Ishikawa (cell line): ENCODE measurements around the gene TTC6.

ENCODE experiments used
- CEBPB ChIP-seq: IDR thresholded peaks from 2 replicates; pipeline ENCODE4 v1.6.1; 2012
- CREB1 ChIP-seq: IDR thresholded peaks from 2 replicates; pipeline ENCODE4 v1.6.1; 2012; ENCODE audit warnings: low read depth
- EGR1 ChIP-seq: IDR thresholded peaks from 2 replicates; pipeline ENCODE4 v1.6.1; 2012
- EP300 ChIP-seq: IDR thresholded peaks from 2 replicates; pipeline ENCODE4 v1.6.1; 2012; ENCODE audit warnings: borderline replicate concordance
- FOXM1 ChIP-seq: IDR thresholded peaks from 2 replicates; pipeline ENCODE4 v1.6.1; 2012; ENCODE audit warnings: low read depth, borderline replicate concordance
- NFIC ChIP-seq: IDR thresholded peaks from 2 replicates; pipeline ENCODE4 v1.6.1; 2012
- RAD21 ChIP-seq: IDR thresholded peaks from 2 replicates; pipeline ENCODE4 v1.6.1; 2012; ENCODE audit warnings: low read depth
- TAF1 ChIP-seq: IDR thresholded peaks from 2 replicates; pipeline ENCODE4 v1.6.1; 2012; ENCODE audit warnings: low read depth, mild to moderate bottlenecking
- TCF12 ChIP-seq: IDR thresholded peaks from 2 replicates; pipeline ENCODE4 v1.6.1; 2012; ENCODE audit warnings: low read depth
- TEAD4 ChIP-seq: IDR thresholded peaks from 2 replicates; pipeline ENCODE4 v1.6.1; 2012
- YY1 ChIP-seq: IDR thresholded peaks from 2 replicates; pipeline ENCODE4 v1.6.1; 2012; ENCODE audit warnings: low read depth
- ZBTB7A ChIP-seq: IDR thresholded peaks from 2 replicates; pipeline ENCODE4 v1.6.1; 2012; ENCODE audit warnings: low read depth
- TF ChIP-seq, protein P1 (sequence below): IDR thresholded peaks from 2 replicates; pipeline ENCODE4 v1.6.1; 2012; ENCODE audit warnings: low read depth, mild to moderate bottlenecking
- TF ChIP-seq, protein P2 (sequence below): IDR thresholded peaks from 2 replicates; pipeline ENCODE4 v1.6.1; 2012
- TF ChIP-seq, protein P3 (sequence below): IDR thresholded peaks from 2 replicates; pipeline ENCODE4 v1.6.1; 2012

TTC6 gene

DNA sequence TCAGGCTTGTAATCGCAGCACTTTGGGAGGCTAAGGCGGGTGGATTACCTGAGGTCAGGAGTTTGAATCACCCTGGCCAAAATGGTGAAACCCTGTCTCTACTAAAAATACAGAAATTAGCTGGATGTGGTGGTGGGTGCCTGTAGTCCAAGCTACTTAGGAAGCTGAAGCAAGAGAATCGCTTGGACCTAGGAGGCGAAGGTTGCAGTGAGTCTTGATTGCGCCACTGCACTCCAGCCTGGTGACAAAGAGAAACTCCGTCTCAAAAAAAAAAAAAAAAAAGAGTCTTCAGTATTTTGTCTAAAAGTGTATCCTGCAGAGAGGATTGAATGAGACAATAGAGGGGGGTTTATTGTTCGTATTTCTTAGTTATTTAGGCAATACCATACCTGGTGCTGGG is 25.7 kb upstream of the TTC6 start:
- no peak for TF ChIP-seq YY1

DNA sequence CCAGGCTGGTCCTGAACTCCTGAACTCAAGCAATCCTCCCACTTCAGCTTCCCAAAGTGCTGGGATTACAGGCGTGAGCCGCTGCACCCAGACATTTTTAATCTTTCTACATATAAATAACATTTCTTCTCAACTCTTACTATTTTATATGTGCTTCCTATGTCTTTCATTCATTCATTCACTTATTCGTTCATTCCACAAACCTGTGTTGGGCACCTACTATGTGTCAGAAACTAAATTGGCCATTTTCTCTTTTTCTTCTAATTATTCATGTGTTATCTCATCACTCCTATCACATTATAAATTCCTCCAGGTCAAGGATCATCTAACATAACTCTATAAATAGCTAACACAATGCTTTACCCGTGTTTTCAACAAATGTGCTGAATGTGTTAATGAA is 24.0 kb upstream of the TTC6 start:
- no peak for TF ChIP-seq ZBTB7A
- TF ChIP-seq CREB1, result no peak
- TF ChIP-seq EP300, result no peak
- no peak for TF ChIP-seq YY1
- no peak for TF ChIP-seq NFIC
- no peak for TF ChIP-seq TCF12
- no peak for TF ChIP-seq RAD21
- TF ChIP-seq TEAD4, result no peak
- no peak for TF ChIP-seq EGR1
- TF ChIP-seq, protein P1, sequence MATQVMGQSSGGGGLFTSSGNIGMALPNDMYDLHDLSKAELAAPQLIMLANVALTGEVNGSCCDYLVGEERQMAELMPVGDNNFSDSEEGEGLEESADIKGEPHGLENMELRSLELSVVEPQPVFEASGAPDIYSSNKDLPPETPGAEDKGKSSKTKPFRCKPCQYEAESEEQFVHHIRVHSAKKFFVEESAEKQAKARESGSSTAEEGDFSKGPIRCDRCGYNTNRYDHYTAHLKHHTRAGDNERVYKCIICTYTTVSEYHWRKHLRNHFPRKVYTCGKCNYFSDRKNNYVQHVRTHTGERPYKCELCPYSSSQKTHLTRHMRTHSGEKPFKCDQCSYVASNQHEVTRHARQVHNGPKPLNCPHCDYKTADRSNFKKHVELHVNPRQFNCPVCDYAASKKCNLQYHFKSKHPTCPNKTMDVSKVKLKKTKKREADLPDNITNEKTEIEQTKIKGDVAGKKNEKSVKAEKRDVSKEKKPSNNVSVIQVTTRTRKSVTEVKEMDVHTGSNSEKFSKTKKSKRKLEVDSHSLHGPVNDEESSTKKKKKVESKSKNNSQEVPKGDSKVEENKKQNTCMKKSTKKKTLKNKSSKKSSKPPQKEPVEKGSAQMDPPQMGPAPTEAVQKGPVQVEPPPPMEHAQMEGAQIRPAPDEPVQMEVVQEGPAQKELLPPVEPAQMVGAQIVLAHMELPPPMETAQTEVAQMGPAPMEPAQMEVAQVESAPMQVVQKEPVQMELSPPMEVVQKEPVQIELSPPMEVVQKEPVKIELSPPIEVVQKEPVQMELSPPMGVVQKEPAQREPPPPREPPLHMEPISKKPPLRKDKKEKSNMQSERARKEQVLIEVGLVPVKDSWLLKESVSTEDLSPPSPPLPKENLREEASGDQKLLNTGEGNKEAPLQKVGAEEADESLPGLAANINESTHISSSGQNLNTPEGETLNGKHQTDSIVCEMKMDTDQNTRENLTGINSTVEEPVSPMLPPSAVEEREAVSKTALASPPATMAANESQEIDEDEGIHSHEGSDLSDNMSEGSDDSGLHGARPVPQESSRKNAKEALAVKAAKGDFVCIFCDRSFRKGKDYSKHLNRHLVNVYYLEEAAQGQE, result no peak
- no peak for TF ChIP-seq FOXM1
- no peak for TF ChIP-seq TAF1
- TF ChIP-seq, protein P2, sequence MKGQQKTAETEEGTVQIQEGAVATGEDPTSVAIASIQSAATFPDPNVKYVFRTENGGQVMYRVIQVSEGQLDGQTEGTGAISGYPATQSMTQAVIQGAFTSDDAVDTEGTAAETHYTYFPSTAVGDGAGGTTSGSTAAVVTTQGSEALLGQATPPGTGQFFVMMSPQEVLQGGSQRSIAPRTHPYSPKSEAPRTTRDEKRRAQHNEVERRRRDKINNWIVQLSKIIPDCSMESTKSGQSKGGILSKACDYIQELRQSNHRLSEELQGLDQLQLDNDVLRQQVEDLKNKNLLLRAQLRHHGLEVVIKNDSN, result no peak
- TF ChIP-seq CEBPB, result no peak
- TF ChIP-seq, protein P3, sequence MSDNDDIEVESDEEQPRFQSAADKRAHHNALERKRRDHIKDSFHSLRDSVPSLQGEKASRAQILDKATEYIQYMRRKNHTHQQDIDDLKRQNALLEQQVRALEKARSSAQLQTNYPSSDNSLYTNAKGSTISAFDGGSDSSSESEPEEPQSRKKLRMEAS, result no peak

DNA sequence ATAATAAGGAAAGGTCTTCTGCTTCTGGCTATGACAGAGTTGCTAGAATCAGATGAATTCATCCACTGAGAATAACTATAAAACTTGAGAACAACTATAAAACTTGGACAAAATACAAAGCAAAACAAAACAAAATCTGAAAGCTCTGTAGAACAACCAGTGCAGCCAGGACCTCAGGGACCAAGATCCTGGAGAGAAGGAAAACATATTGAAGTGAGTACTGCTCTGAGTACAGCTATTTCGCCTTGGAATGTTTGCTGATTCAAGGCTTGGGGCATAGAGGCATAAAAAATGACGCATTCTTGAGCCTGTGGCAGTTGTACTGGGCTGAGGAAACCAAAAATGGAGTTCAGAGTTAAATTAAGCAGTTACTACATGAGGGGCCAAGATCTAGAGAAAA is 22.1 kb upstream of the TTC6 start:
- TF ChIP-seq TEAD4 (no peak), NFIC (no peak), CEBPB (no peak), FOXM1 (no peak), TAF1 (no peak), EGR1 (no peak), ZBTB7A (no peak), CREB1 (no peak), YY1 (no peak), EP300 (no peak), RAD21 (no peak), TCF12 (no peak)
- TF ChIP-seq, protein P2, result no peak
- TF ChIP-seq, protein P1, result no peak
- TF ChIP-seq, protein P3, result no peak

DNA sequence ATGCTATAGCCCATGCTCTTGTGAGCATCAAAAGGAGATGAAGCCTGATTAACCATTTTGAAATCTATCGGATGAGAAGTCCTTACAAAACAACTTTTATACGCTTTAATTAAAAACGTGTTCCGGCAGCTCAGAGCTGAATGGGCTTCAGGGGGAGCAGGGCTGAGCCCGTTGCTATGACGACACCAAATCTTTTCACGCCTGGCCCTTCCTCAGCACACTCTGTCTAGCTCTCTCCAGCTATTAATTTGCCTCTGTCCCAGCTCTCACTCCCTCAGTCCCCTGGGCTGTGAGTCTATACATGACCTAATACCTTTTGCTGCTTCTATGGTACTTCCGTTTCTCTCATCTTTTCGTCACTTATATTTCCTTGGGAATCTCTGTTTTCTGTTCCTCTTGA is 16.2 kb upstream of the TTC6 start:
- TF ChIP-seq CEBPB, result no peak
- no peak for TF ChIP-seq TAF1
- no peak for TF ChIP-seq YY1
- TF ChIP-seq TEAD4, result no peak
- no peak for TF ChIP-seq EGR1
- TF ChIP-seq ZBTB7A, result no peak
- TF ChIP-seq, protein P3, result no peak
- no peak for TF ChIP-seq CREB1

DNA sequence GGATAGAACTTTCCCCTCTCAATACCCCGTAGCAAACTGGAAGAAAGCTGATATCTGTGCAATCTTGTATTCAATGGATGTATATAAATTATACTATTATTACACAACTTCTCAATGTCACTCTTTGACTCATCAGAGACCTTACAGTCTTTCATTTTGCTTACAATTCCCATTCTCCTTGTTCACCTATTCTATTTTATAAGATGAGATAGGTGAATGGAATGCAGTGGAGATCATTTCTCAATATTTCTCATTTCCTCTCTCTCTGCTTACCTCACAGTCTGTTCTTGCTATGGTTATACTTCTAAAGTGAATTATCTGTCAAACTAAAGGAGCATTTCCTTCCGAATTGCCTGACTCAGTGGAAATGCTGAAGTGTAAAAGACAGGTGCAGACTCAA is 15.3 kb upstream of the TTC6 start:
- no peak for TF ChIP-seq FOXM1
- TF ChIP-seq, protein P3, result no peak
- TF ChIP-seq CEBPB, result 0 out of 2 replicates have a peak, but pooled peaks have one; percentile 18
- no peak for TF ChIP-seq ZBTB7A
- no peak for TF ChIP-seq RAD21

DNA sequence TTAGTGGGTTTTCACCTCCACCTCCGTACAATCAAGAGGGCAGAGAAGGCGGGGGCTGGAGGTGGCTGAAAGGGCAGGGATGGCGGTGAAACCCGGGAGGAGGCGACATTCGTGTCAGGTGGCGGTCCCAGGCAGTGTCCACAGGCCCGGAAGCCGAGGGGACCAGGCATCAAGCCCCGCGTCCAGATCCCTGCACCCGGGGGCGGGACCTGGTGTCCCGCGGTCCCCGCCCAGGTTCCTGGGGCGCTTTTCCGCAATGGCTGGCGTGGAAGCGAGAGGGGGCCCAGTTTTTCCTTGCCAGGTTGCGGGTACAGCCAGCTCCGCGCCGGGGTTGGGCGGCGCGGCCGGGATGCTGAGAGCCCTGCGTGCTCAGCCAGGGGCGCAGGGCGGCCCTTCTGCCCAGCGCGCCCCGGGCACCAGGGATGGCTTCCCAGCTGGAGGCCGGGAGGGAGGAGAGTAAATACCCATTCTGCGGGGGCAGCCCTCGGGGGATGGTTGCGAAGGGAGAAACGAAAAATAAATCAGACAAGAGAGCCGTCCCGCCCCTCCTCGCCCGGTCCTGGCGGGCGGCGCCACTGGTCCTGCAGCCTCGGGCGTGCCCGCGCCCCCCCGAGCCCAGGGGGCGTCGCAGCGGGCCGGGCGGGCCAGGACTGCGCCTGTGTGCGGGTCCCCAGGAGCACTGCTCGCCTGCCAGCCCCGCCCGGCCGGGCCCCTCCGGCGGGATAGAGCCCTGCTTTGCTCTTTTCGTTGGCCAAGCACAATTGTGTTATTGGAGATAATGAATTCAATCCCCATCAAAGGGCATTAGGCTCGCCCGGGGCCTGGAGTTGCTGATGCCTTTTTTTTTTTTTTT is 11.8 kb upstream of the TTC6 start:
- peak; percentile 36; the same call in 1 of the 2 replicates for TF ChIP-seq ZBTB7A
- TF ChIP-seq NFIC, result no peak
- TF ChIP-seq, protein P3, result no peak
